H1 (cell line): Measurements from ENCODE around the gene HDHD5. TPM values are rescaled to one million over a fixed set of nuclear protein-coding genes. Genes with fewer than 3 reads are reported as not detected.
A peak's percentile ranks its signal among the peaks of the same experiment; 100 is the strongest.

ENCODE experiments used
- CTCF ChIA-PET: fragments of 300-600 bp; sonication (Branson Sonifier 250); formaldehyde crosslinking; loops from one replicate; lab custom pipeline; 2021; ENCODE audit not compliant: partially characterized antibody; lab: Charles Lee
- POLR2A ChIA-PET: fragments of 300-600 bp; sonication (Branson Sonifier 250); formaldehyde crosslinking; loops from one replicate; lab custom pipeline; 2021; ENCODE audit warnings: inconsistent platforms; ENCODE audit not compliant: partially characterized antibody; lab: Charles Lee
- DNase-seq, 2 experiments: peaks; one replicate each; pipeline versions ENCODE4 v3.0.0 to v3.0.0-alpha.2; 2010 to 2022; ENCODE audit warnings: low spot score in 2 of 2, low read depth in 1 of 2, mixed read lengths in 1 of 2
- FAIRE-seq: peaks from 2 replicates; lab custom pipeline; 2011; peaks lifted over from hg19 to GRCh38; lab: Jason Lieb, UNC
- H2AFZ ChIP-seq: 2 replicates; pipeline ENCODE4 v1.8.1; 2012; ENCODE audit warnings: low read length, inconsistent platforms
- H2AK5ac ChIP-seq: 2 replicates; pipeline ENCODE4 v1.6.1; 2013; ENCODE audit warnings: low read depth, low read length
- H2BK120ac ChIP-seq: replicated peaks from 2 replicates; pipeline ENCODE3; 2013; ENCODE audit warnings: low read depth, low read length, inconsistent platforms
- H2BK12ac ChIP-seq: 2 replicates; pipeline ENCODE4 v1.6.1; 2013; ENCODE audit warnings: low read depth, low read length
- H2BK15ac ChIP-seq: 2 replicates; pipeline ENCODE4 v1.6.1; 2013; ENCODE audit warnings: low read length
- H2BK20ac ChIP-seq: 2 replicates; pipeline ENCODE4 v1.6.1; 2013; ENCODE audit warnings: low read length
- H2BK5ac ChIP-seq: 2 replicates; pipeline ENCODE4 v1.6.1; 2013; ENCODE audit warnings: low read depth, low read length
- H3K14ac ChIP-seq: 2 replicates; pipeline ENCODE4 v1.6.1; 2013; ENCODE audit warnings: inconsistent platforms; ENCODE audit not compliant: insufficient read length
- H3K18ac ChIP-seq: 2 replicates; pipeline ENCODE4 v1.6.1; 2013; ENCODE audit warnings: low read length; ENCODE audit errors: extremely low read depth
- H3K23ac ChIP-seq: 2 replicates; pipeline ENCODE4 v1.6.1; 2013; ENCODE audit warnings: inconsistent platforms; ENCODE audit not compliant: insufficient read length
- H3K23me2 ChIP-seq: 2 replicates; pipeline ENCODE4 v1.6.1; 2013; ENCODE audit warnings: low read depth, low read length
- H3K27ac ChIP-seq: 2 replicates; pipeline ENCODE4 v1.6.1; 2011; ENCODE audit warnings: low read depth, low read length, inconsistent platforms
- H3K27me3 ChIP-seq, 4 experiments: replicated peaks in 1 of 4; 1 replicate in 1 of 4; 2 replicates in 3 of 4; pipeline versions ENCODE4 v1.6.1 to v1.8.1; 2011 to 2013; ENCODE audit warnings: low read length in 3 of 4, mild to moderate bottlenecking in 3 of 4, inconsistent platforms in 2 of 4, mixed read lengths in 2 of 4, moderate library complexity in 1 of 4; ENCODE audit not compliant: control insufficient read depth in 3 of 4, insufficient read depth in 3 of 4; ENCODE audit errors: extremely low read depth in 1 of 4
- H3K36me3 ChIP-seq, 4 experiments: 2 replicates each; pipeline versions ENCODE4 v1.6.1 to v1.8.1; 2011 to 2013; ENCODE audit warnings: mild to moderate bottlenecking in 4 of 4, low read length in 3 of 4, moderate library complexity in 2 of 4, control low read depth in 1 of 4, inconsistent platforms in 1 of 4; ENCODE audit not compliant: insufficient read depth in 4 of 4, control insufficient read depth in 2 of 4
- H3K4ac ChIP-seq: replicated peaks from 2 replicates; pipeline ENCODE3; 2013; ENCODE audit warnings: low read length, low read depth, mixed read lengths, inconsistent platforms; ENCODE audit not compliant: insufficient read length
- H3K4me1 ChIP-seq, 4 experiments: replicated peaks in 1 of 4; 1 replicate in 1 of 4; 2 replicates in 3 of 4; pipeline versions ENCODE4 v1.6.1 to v1.8.1; 2011 to 2013; ENCODE audit warnings: low read length in 3 of 4, inconsistent platforms in 2 of 4, mixed read lengths in 1 of 4; ENCODE audit not compliant: insufficient read depth in 4 of 4, control insufficient read depth in 3 of 4
- H3K4me2 ChIP-seq, 2 experiments: 2 replicates each; pipeline versions ENCODE4 v1.6.1 to v1.8.1; 2011 to 2013; ENCODE audit warnings: low read depth in 2 of 2, low read length in 2 of 2, control low read depth in 1 of 2, inconsistent platforms in 1 of 2, mild to moderate bottlenecking in 1 of 2; ENCODE audit not compliant: insufficient read depth in 1 of 2
- H3K4me3 ChIP-seq, 4 experiments: fragments of 200-600, 300-600 bp in 1 of 4; sonication (generic), shearing (Covaris generic), sonication (Bioruptor Twin) in 1 of 4; 2 replicates each; pipeline versions ENCODE4 v1.5.1 to v1.8.1; 2011 to 2016; ENCODE audit warnings: low read length in 4 of 4, low read depth in 3 of 4, control low read depth in 2 of 4, inconsistent platforms in 2 of 4, mild to moderate bottlenecking in 2 of 4, mixed read lengths in 1 of 4, moderate library complexity in 1 of 4; ENCODE audit not compliant: insufficient read depth in 2 of 4; ENCODE audit errors: extremely low read depth in 1 of 4
- H3K56ac ChIP-seq: replicated peaks from 2 replicates; pipeline ENCODE3; 2013; ENCODE audit warnings: low read depth, mild to moderate bottlenecking, mixed read lengths, low read length, inconsistent platforms; ENCODE audit not compliant: insufficient read length
- H3K79me1 ChIP-seq: 2 replicates; pipeline ENCODE4 v1.6.1; 2013; ENCODE audit warnings: low read depth, low read length, control low read depth
- H3K79me2 ChIP-seq, 2 experiments: 2 replicates each; pipeline versions ENCODE4 v1.6.1 to v1.8.1; 2012 to 2013; ENCODE audit warnings: low read length in 2 of 2, mild to moderate bottlenecking in 2 of 2, inconsistent platforms in 1 of 2; ENCODE audit not compliant: insufficient read depth in 2 of 2, control insufficient read depth in 1 of 2
- H3K9ac ChIP-seq, 4 experiments: replicated peaks in 1 of 4; 1 replicate in 1 of 4; 2 replicates in 3 of 4; pipeline versions ENCODE4 v1.6.1 to v1.8.1; 2011 to 2013; ENCODE audit warnings: low read depth in 3 of 4, low read length in 3 of 4, control low read depth in 2 of 4, mild to moderate bottlenecking in 2 of 4, moderate library complexity in 2 of 4, inconsistent platforms in 1 of 4; ENCODE audit errors: extremely low read depth in 1 of 4
- H3K9me3 ChIP-seq, 2 experiments: 2 replicates each; pipeline versions ENCODE4 v1.6.1 to v1.8.1; 2012 to 2013; ENCODE audit warnings: mild to moderate bottlenecking in 2 of 2, moderate library complexity in 2 of 2, control low read depth in 1 of 2, inconsistent platforms in 1 of 2, low read depth in 1 of 2, low read length in 1 of 2, mixed read lengths in 1 of 2; ENCODE audit not compliant: insufficient read depth in 2 of 2
- H4K20me1 ChIP-seq, 2 experiments: replicated peaks in 1 of 2; 2 replicates each; pipeline versions ENCODE3 to v1.8.1; 2011 to 2013; ENCODE audit warnings: inconsistent platforms in 2 of 2, low read length in 2 of 2, mild to moderate bottlenecking in 1 of 2; ENCODE audit not compliant: insufficient read depth in 2 of 2, control insufficient read depth in 1 of 2
- H4K5ac ChIP-seq: 2 replicates; pipeline ENCODE4 v1.6.1; 2013; ENCODE audit warnings: low read length, low read depth, mixed read lengths, inconsistent platforms; ENCODE audit not compliant: insufficient read length
- H4K8ac ChIP-seq: 2 replicates; pipeline ENCODE4 v1.8.0; 2013; ENCODE audit warnings: mild to moderate bottlenecking, moderate library complexity, low read length, inconsistent platforms; ENCODE audit not compliant: insufficient read depth; ENCODE audit errors: extremely low read depth
- H4K91ac ChIP-seq: replicated peaks from 2 replicates; pipeline ENCODE3; 2013; ENCODE audit warnings: low read length, mixed read lengths, inconsistent platforms; ENCODE audit not compliant: insufficient read length
- ASH2L ChIP-seq: fragments of 200-600, 300-600 bp; sonication (generic); IDR thresholded peaks from one replicate; pipeline ENCODE4 v1.7.1; 2017; ENCODE audit warnings: low read length
- CTBP2 ChIP-seq: IDR thresholded peaks from 2 replicates; pipeline ENCODE4 v1.7.0; 2011; ENCODE audit warnings: borderline replicate concordance, mild to moderate bottlenecking, moderate library complexity, mixed read lengths, low read length; ENCODE audit not compliant: insufficient read depth, insufficient read length
- EGR1 ChIP-seq: IDR thresholded peaks from 2 replicates; pipeline ENCODE4 v1.6.1; 2011; ENCODE audit warnings: low read depth, low read length, borderline replicate concordance
- USF2 ChIP-seq: IDR thresholded peaks from 2 replicates; pipeline ENCODE4 v1.6.1; 2011; ENCODE audit warnings: low read length, improper control_type of control experiment
- WGBS, 2 experiments: shearing (Covaris generic) in 1 of 2; methylation state at CpG; one replicate each; pipeline versions ENCODE4 v1.1.6 to v1.1.7; 2013 to 2015; ENCODE audit warnings: low lambda C conversion rate in 2 of 2, mixed read lengths in 2 of 2, inconsistent platforms in 1 of 2, low coverage in 1 of 2, missing lambda C conversion rate in 1 of 2; ENCODE audit not compliant: insufficient replicate concordance in 2 of 2, insufficient coverage in 1 of 2, insufficient read length in 1 of 2; ENCODE audit errors: extremely low coverage in 1 of 2, missing lambda C conversion rate in 1 of 2; 5-methylcytosine and 5-hydroxymethylcytosine counted together
- polyA plus RNA-seq, 7 experiments: library from polyadenylated mRNA; depleted of rRNA in 3 of 7; stranded (reverse) in 5 of 7; unstranded in 2 of 7; fragments of >200 nt in 5 of 7; fragments of 200-250 nt in 2 of 7; gene quantifications; 1 replicate in 5 of 7; 2 replicates in 1 of 7; 4 replicates in 1 of 7; pipeline versions ENCODE4 v1.2.1 to v1.2.3, GENCODE V29; 2011 to 2013; ENCODE audit warnings: missing spikeins in 2 of 7, mixed read lengths in 2 of 7
- total RNA-seq: library from RNA; stranded (reverse); fragmentation: NEBNext Ultra II Directional; extraction: Animal tissue kit (Norgen Biotek cat#: 25700); gene quantifications from 2 replicates; pipeline ENCODE4 v1.2.1, GENCODE V29; 2021

HDHD5 gene
- total and polyA plus RNA-seq, 2 of the 8 experiments (the other 6 are each of a cell fraction or from before 2014, with no cell fraction given) = 68.3 to 123 TPM

- H3K27me3 ChIP-seq = no peaks in the 10 kb centered on the region
- H3K23me2 ChIP-seq = no peaks in the 10 kb centered on the region
- TF ChIP-seq USF2 (no peak), EGR1 (no peak), CTBP2 (no peak), ASH2L (no peak)
- no peak overlapping the region for H3K14ac ChIP-seq
- no peak overlapping the region for H3K18ac ChIP-seq
- 94% methylated on average over 9 of the region's 10 CpGs; no CpG with 5 or more reads in 1 of the 2 experiments for WGBS, 2 experiments
- 0 out of 2 replicates have a peak overlapping the region, but pooled peaks have one; percentile 9 for H2BK12ac ChIP-seq
- peaks cover 0 to 9% (median 7%) of the 10 kb centered on the region in 4 experiments; a peak in 5 of 7 replicates for H3K4me1 ChIP-seq
- H3K4me2 ChIP-seq = no peak overlapping the region
- no peak overlapping the region for H2BK120ac ChIP-seq
- H4K91ac ChIP-seq = no peak overlapping the region
- H3K9ac ChIP-seq = no peak overlapping the region
- ChIA-PET CTCF (interaction anchor here (0.9 to 5.3 kb wide), 8 partner anchors 9 to 78 kb away, joined by 3 to 30 read pairs (median 4); no protein-coding TSS in a partner anchor), POLR2A (interaction anchor here (0.9 to 8.1 kb wide), 5 partner anchors 9 to 69 kb away, joined by 3 to 42 read pairs (median 5); partner anchors contain the start of gene TMEM121B)
- no peaks in the 10 kb centered on the region for H4K20me1 ChIP-seq
- H2BK20ac ChIP-seq = no peak overlapping the region
- DNase-seq (no peak), FAIRE-seq (no peak)
- H2BK5ac ChIP-seq = no peak overlapping the region; the same call in 1 of the 2 replicates
- H3K4ac ChIP-seq = no peak overlapping the region
- no peak overlapping the region for H3K4me3 ChIP-seq
- no peak overlapping the region for H3K56ac ChIP-seq
- no peak overlapping the region for H2AFZ ChIP-seq
- H4K8ac ChIP-seq = no peak overlapping the region
- H3K9me3 ChIP-seq = no peaks in the 10 kb centered on the region
- H3K27ac ChIP-seq = no peak overlapping the region
- H3K79me2 ChIP-seq = no peaks in the 10 kb centered on the region
- no peaks in the 10 kb centered on the region; a peak in 2 of 8 replicates for H3K36me3 ChIP-seq
- H4K5ac ChIP-seq = no peak overlapping the region
- H2BK15ac ChIP-seq = no peak overlapping the region
- H3K23ac ChIP-seq = no peak overlapping the region
- no peak overlapping the region for H2AK5ac ChIP-seq
- H3K79me1 ChIP-seq = no peaks in the 10 kb centered on the region; the same call in 1 of the 2 replicates
These were observed 31.6 kb upstream of the HDHD5 start for GRCh38 chr22:17190702-17191101.
